Measurements from ENCODE around the gene PRKCA.

DNA sequence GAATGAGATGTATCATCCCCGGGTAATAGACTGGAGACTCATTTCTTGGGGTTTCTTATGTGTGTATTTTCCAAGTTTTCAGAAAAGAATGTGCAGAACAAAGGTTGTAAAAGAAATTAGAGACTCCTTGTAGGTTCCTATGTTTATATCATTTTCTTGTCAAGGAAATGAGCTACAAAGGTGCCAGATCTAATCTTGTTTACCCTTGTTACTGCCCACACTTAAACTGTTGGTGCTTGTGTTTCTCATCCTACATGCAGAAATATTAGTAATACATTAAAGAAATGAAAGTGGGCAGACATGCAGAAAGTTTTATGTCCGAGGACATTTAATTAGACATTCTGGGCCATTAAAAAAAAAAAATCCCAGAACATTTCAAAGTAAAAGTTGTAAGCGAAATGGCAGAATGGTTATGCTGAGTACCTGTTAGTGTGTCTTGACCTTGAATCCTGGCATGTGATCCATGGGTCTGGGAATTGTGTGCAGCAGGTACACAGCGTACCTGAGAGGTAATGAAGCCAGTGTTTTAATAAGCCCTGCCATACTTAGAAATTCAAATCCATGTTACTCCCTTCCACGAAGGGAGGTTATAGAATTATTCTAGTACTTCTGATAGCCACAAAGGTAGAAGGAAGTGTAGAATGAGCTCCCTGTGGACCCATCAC lies 469.9 kb downstream of the PRKCA start:
- TF ChIP-seq, protein P1, sequence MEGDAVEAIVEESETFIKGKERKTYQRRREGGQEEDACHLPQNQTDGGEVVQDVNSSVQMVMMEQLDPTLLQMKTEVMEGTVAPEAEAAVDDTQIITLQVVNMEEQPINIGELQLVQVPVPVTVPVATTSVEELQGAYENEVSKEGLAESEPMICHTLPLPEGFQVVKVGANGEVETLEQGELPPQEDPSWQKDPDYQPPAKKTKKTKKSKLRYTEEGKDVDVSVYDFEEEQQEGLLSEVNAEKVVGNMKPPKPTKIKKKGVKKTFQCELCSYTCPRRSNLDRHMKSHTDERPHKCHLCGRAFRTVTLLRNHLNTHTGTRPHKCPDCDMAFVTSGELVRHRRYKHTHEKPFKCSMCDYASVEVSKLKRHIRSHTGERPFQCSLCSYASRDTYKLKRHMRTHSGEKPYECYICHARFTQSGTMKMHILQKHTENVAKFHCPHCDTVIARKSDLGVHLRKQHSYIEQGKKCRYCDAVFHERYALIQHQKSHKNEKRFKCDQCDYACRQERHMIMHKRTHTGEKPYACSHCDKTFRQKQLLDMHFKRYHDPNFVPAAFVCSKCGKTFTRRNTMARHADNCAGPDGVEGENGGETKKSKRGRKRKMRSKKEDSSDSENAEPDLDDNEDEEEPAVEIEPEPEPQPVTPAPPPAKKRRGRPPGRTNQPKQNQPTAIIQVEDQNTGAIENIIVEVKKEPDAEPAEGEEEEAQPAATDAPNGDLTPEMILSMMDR (conservative IDR thresholded peaks at IDR 0.05; ENCODE audit: low read depth, low read length): no peak
- no peak for TF ChIP-seq EZH2phosphoT487 (IDR thresholded peaks at IDR 0.05; ENCODE audit: borderline replicate concordance, low read length)
- no peak for TF ChIP-seq EZH2 (IDR thresholded peaks at IDR 0.05; ENCODE audit: low read length, unreplicated experiment)
